Tibial nerve (tissue), 3 donors: ENCODE data around the gene BCAT1.

Source experiments
- CTCF ChIP-seq, 5 experiments: fragments of 200-600 bp in 3 of 5; fragments of 450-650 bp in 2 of 5; sonication (generic) in 3 of 5; IDR thresholded peaks; one replicate each; pipeline ENCODE4 v1.5.1; 2016 to 2019; ENCODE audit warnings: antibody characterized with exemption in 5 of 5, mild to moderate bottlenecking in 3 of 5, moderate library complexity in 2 of 5
- POLR2A ChIP-seq, 2 donors: fragments of 450-650 bp; IDR thresholded peaks; one replicate each; pipeline ENCODE4 v1.6.1; 2017; ENCODE audit warnings: antibody characterized with exemption in 2 of 2, mild to moderate bottlenecking in 2 of 2, moderate library complexity in 2 of 2

- no peak for TF ChIP-seq CTCF (IDR thresholded peaks at IDR 0.05)
- TF ChIP-seq POLR2A (IDR thresholded peaks at IDR 0.05): no peak
Observed at GRCh38 chr12:24895612-24896011, 53.3 kb downstream of the BCAT1 start.
